NCI-H2227 treated with DMSO at 0.1 percent for 48 hours (cell line): ENCODE measurements around the gene RBMX2.
"Not testable (repeated sequence)": the region's sequence is repeated elsewhere in the genome, so short reads cannot be mapped to it uniquely, and the experiment has no call there.

Experiments used
- DNase-seq: peaks from one replicate; lab custom pipeline; 2025; lab: John Stamatoyannopoulos, UW

RBMX2 gene

DNA sequence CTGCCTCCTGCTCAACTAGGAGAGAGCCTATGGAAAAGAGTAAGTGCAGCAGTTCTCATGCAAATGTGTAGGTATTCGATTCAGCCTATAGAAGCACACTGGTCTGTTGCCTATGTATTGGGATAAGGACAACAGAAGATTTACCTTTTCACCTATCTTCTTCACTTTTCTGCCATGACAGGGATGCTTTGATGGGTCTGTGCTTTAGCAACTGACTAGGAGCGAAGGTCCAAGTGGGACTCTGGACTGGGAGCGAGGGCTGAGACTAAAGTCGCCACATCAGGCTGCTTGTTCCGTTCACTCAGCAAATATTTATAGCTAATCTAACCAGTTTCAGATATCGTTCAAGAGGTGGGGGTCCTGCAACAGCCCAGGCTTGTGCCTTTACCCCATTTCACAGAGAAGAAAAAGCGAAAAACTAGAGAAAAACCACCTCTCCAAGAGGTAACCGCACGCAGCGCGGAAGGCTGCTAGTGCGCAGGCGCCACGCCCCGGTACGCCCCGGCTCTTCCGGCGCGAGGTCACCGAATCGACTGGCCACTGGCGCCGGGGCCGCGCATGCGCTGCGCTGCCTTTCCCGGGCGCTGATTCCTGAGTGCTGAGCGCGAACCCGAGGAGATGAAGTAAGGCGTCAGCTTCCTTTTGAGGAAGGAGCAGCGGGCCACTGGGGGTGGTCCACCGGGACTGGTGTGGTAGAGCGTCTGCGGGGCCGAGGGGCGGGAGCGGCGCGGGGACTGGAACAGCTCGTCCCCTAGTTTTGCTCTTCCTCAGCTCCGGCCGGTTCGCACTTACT lies at the start of gene RBMX2:
Gene RBMX2, plus strand, starts transcription at position 573 of the 793 bp plus-strand sequence. Its CDS starts 46 bp downstream, at position 619.
- DNase-seq = peak; percentile 92

DNA sequence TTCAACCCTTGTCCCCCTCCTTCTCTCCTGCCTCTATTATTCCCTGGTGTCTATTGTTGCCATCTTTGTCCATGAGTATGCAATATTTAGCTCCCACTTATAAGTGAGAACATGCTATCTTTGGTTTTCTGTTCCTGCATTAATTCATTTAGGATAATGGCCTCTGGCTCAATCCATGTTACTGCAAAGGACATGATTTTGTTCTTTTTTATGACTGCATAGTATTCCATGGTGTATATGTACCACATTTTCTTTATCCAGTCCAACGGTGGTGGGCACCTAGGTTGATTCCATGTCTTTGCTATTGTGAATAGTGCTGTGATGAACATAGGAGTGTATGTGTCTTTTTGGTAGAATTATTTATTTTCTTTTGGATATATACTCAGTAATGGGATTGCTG lies 49.7 kb upstream of the RBMX2 start:
- not testable (repeated sequence) for DNase-seq

GRCh38 chrX:130376077-130376476 lies 25.7 kb upstream of the RBMX2 start:
- no peak for DNase-seq

- DNase-seq = no peak
These were observed 23.6 kb upstream of the RBMX2 start for GRCh38 chrX:130378024-130378669.

DNA sequence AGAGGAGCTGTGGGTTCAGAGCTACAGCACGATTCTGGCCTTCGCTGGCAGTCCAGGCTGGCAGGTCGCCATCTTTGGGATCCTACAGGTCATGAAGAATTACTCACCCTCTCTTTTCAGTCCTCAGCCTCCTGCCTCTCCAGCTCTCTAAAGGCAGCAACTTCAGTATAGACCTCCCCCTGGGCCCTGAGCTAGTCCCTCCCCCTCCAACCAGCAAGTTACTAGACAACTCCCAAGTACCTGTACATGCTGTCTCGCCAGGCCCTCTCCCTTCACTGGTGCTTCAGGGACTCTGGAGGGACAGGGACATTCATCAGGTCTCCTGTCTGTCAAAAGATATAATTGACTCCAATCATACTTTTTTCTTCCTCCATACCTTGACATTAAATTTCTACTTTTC lies 16.3 kb upstream of the RBMX2 start, which contains the start of gene GPR119:
Gene GPR119, minus strand, starts transcription at position 155 of the 400 bp plus-strand sequence. CDS start 227 bp downstream, outside the sequence.
- no peak for DNase-seq

DNA sequence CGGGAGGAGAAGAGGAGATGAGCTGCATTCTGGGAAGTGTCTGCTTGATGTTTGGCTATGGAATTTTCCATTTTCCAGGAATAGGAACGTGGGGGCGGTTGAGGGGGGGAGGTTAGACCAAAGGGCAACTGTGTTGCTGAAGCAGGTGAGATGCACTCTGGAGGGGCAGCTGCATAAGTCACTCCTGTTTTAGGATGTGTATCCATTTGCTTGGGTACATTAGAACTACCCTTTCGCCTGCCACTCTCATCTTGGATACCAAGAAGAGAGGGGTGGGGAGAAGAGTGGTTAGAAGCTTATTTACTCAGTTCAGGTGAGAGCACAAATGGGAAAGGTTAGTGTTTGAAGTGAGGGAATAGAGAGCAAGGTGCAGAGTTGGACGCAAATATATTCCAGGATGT lies 15.4 kb upstream of the RBMX2 start:
- DNase-seq = no peak

DNA sequence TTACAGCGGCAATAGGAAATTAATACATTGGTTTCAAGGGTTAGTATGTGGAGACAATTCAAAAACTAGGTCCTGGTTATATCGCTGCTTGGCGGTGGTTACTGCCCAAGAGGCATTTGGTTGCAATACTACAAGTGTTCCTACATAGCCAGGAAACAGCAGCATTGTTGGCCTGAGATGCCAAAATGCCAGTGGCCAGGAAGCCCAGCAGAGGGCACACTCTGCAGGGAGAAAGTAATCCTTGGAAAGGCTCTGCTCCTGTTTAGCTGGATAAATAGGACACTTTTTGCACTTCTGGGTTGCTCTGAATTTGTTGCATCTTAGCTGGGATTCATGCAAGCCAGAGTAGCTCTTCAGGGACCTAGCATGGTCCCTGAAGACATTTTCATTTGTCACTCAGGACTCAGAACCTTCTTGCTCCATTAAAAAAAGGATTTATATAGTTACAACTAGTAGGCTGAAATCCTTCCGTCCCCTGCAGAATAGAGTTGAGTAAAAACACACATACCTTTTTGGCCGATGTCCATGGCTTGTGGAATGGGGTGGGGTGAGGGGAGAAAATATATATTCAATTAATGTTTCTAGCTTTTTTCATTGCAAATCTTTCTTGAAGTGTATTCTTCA lies 8.2 kb upstream of the RBMX2 start:
- peak; percentile 32 for DNase-seq

GRCh38 chrX:130395341-130395740 lies 6.4 kb upstream of the RBMX2 start:
- no peak for DNase-seq

DNA sequence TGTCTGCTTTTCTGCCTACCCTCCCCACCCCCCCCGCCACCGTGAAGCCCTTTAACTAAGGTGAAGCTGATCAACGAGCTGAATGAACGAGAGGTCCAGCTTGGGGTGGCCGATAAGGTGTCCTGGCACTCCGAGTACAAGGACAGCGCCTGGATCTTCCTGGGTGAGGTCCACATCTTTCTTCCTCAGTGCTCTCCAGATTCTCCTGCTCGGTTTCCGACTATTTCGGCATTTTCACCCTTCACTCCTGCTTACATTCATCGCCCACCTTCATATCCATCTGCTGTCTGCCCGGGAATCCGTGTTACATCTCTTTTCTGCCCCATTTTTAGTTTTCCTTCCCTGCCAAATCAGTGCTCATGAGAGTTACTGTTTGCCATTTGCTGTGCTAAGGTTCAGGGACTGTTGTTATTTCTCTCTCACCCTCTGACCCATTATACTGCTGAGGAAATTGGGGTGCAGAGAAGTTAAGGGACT lies 459 bp downstream of the RBMX2 start:
- DNase-seq = no peak

DNA sequence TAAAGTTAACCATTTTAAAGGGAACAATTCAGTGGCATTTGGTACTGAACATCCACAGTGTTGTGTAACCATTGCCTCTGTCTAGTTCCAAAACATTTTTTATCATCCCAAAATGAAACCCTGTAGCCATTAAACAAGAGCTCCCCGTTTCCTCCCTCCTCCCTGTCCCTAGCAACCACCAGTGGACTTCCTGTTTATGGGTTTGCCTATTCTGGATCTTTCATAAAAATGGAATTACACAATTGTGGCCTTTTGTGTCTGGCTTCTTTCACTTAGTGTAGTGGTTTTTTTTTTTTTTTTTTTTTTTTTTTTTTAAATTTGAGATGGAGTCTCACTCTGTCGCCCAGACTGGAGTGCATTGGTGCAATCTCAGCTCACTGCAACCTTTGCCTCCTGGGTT lies 11.6 kb downstream of the RBMX2 start:
- no peak for DNase-seq

- DNase-seq = no peak
These were observed 13.0 kb downstream of the RBMX2 start for GRCh38 chrX:130414800-130415199.

- no peak for DNase-seq
These were observed 13.4 kb downstream of the RBMX2 start for GRCh38 chrX:130415201-130415600.

DNA sequence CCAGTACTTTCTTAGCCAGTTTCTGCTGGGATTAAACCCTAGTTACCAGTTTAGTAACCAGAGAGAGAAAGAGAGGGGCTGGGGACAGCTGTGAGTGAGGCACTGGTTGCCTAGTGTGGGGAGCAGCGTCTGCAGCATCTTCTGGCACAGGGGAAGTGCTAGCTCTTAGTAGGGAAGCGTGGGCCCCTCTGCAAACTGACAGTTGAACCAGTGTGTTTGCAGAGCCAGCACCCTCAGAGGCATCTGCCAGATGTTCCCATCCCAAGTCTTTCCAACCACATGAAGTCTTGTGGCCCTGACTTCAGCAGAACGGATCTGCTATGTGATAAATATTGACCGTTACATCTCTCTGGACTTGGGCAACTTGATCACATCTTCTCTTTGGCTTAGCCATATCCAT lies 15.0 kb downstream of the RBMX2 start:
- no peak for DNase-seq

- DNase-seq = no peak
These were observed 16.3 kb downstream of the RBMX2 start for GRCh38 chrX:130418066-130418465.

DNA sequence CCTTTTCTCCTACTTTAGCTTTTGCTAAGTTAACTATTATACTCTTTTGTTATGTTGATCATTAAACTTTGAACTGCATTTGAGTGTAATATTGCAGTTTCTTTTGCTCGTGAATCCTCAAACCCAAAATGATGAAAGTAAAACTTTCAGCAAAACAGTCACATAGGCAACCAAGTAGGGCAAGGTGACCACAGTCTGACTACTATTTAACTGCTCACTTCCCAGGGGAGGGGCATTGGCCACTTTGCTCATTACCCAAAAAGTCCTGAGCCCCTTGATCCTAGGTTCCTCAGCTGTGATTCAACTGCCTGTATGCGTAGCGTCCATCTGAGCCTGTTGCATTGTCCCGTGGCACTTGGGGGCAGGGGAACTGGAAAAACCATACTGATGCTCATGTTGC lies 17.0 kb downstream of the RBMX2 start:
- DNase-seq = no peak

GRCh38 chrX:130419263-130419662 lies 17.5 kb downstream of the RBMX2 start:
- no peak for DNase-seq

GRCh38 chrX:130426531-130426930 lies 24.7 kb downstream of the RBMX2 start:
- no peak for DNase-seq

GRCh38 chrX:130429236-130429635 lies 27.4 kb downstream of the RBMX2 start:
- DNase-seq = not testable (repeated sequence)

DNA sequence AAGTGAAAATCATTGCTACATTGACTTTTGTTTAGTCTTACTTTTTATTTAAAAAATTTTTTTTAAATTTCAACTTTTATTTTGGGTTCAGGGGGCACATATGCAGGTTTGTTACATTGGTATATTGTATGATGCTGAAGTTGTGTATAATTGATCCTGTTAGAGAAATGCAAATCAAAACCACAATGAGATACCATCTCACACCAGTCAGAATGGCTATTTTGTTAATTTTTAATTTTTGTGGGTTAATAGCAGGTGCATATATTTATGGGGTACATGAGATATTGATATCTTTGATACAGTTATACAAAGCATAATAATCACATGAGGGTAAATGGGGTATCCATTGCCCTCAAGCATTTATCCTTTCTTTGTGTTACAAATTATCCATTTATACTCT lies 34.1 kb downstream of the RBMX2 start:
- DNase-seq = no peak

DNA sequence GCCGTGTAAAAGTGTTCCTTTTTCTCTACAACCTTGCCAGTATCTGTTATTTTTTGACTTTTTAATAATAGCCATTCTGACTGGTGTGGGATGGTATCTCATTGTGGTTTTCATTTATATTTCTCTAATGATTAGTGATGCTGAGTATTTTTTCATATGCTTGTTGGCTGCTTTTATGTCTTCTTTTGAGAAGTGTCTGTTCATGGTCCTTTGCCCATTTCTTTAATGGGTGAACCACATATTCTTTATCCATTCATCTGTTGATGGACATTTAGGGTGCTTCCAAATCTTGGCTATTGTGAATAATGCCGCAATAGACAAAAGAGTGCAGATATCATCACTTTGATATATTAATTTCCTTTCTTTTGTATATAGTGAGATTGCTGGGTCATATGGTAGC lies 36.2 kb downstream of the RBMX2 start:
- DNase-seq = not testable (repeated sequence)

DNA sequence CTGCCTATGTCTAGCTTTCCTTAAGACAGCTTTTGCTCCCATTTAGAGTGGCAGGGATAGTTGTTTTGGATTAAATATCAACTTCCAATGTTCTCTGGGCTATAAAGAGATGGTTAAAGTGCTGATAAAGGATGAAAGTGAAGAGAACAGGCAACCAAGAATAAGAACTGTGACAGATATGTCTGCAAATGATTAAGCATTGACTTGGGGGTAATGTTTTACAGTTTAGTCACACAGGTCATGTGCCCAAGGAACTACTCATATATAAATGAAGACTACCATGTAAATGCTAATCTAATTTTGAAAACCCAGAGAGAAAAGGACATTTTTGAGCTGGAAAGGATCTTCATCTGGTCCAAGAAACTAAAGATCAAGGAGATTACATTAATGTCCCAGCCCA lies 42.1 kb downstream of the RBMX2 start:
- no peak for DNase-seq

DNA sequence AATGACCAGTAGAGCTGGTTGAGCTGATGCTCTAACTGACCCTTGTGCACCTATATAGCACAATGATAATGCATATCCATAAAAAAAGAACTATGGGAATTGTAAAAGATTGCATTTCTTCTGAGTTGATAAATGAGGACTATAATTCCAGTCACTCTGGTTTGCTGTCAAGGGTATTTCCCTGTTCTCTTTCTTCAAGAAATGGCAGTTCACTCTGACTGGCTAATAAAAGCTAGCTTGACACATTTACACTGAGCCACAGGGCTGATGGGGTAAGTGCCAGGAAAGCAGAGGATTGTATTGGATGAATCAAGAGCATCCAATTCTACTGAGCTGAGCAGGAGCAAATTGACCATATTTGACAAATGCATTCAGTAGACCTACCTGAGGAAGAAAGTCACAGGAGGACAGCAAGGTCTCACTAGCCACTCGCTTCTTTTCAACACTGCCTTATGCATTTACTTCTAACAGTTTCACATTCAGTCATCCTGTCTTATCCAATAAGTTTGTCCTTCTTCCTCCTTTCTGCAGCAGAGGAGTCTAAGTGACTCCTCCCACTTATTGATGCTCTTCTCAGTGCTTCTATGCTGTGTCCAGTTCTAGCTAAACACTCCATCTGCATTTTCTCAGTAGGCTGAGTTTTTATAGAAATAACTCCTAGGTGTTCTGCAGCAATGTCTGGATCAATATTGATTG lies 43.0 kb downstream of the RBMX2 start:
- no peak for DNase-seq
